Esophagus muscularis mucosa (tissue), 2 donors: ENCODE measurements around the gene BCAS4.

Experiments
- POLR2A ChIP-seq: fragments of 450-650 bp; IDR thresholded peaks from one replicate; pipeline ENCODE4 v1.6.1; 2017; ENCODE audit warnings: antibody characterized with exemption, moderate library complexity, mild to moderate bottlenecking, low read depth
- POLR2AphosphoS5 ChIP-seq, 2 donors: sonication (generic); formaldehyde crosslinking; IDR thresholded peaks; one replicate each; pipeline ENCODE4 v1.6.1; 2017; ENCODE audit warnings: antibody characterized with exemption in 2 of 2

GRCh38 chr20:50815162-50815989 is 20.5 kb downstream of the BCAS4 start:
- TF ChIP-seq POLR2A (no peak), POLR2AphosphoS5 (IDR thresholded peaks at IDR 0.05) (no peak)
